WERI-Rb-1 (cell line): ENCODE results near the gene TBC1D5.

ENCODE experiments used
- DNase-seq: peaks from one replicate; pipeline ENCODE4 v3.0.0-alpha.2; 2020
- H3K27ac ChIP-seq: fragments of 250-450 bp; sonication (Bioruptor Pico); 2 replicates; pipeline ENCODE4 v1.5.1; 2020; ENCODE audit warnings: mild to moderate bottlenecking, moderate library complexity
- H3K27me3 ChIP-seq: fragments of 250-450 bp; sonication (Bioruptor Pico); 2 replicates; pipeline ENCODE4 v1.5.1; 2021; ENCODE audit warnings: mild to moderate bottlenecking, low read depth, moderate library complexity; ENCODE audit not compliant: insufficient read depth, severe bottlenecking
- H3K36me3 ChIP-seq: fragments of 250-450 bp; sonication (Bioruptor Pico); 2 replicates; pipeline ENCODE4 v1.5.1; 2020; ENCODE audit warnings: mild to moderate bottlenecking, moderate library complexity
- H3K4me3 ChIP-seq: 2 replicates; pipeline ENCODE4 v1.5.1; 2011; ENCODE audit warnings: low read depth, mild to moderate bottlenecking, control low read depth, low read length
- H3K9me3 ChIP-seq: fragments of 250-450 bp; sonication (Bioruptor Pico); 2 replicates; pipeline ENCODE4 v1.5.1; 2021; ENCODE audit warnings: mild to moderate bottlenecking, moderate library complexity; ENCODE audit not compliant: severe bottlenecking
- TF ChIP-seq, protein P1 (sequence below): IDR thresholded peaks from 2 replicates; pipeline ENCODE4 v1.5.1; 2011; ENCODE audit warnings: low read depth, mild to moderate bottlenecking, control low read depth, inconsistent platforms, low read length

Gene TBC1D5

DNA sequence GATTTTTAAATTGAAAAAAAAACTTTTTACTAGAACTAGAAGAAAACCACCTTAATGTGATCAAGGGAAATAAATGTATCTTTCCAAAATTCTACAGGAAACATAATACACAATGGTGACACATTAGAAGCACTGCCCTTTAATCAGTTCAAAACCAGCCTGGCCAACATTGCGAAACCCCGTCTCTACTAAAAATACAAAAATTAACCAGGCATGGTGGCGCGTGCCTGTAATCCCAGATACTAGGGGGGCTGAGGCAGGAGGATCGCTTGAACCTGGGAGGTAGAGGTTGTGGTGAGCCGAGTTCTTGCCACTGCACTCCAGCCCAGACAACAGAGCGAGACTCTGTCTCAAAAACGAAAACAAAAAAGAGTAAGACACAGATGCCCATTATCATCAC is 134.5 kb downstream of the TBC1D5 start:
- TF ChIP-seq, protein P1, sequence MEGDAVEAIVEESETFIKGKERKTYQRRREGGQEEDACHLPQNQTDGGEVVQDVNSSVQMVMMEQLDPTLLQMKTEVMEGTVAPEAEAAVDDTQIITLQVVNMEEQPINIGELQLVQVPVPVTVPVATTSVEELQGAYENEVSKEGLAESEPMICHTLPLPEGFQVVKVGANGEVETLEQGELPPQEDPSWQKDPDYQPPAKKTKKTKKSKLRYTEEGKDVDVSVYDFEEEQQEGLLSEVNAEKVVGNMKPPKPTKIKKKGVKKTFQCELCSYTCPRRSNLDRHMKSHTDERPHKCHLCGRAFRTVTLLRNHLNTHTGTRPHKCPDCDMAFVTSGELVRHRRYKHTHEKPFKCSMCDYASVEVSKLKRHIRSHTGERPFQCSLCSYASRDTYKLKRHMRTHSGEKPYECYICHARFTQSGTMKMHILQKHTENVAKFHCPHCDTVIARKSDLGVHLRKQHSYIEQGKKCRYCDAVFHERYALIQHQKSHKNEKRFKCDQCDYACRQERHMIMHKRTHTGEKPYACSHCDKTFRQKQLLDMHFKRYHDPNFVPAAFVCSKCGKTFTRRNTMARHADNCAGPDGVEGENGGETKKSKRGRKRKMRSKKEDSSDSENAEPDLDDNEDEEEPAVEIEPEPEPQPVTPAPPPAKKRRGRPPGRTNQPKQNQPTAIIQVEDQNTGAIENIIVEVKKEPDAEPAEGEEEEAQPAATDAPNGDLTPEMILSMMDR, result no peak
- no peak for DNase-seq
- Histone ChIP-seq H3K9me3 (no peaks in the 10 kb centered on the region), H3K27me3 (no peaks in the 10 kb centered on the region), H3K27ac (no peak overlapping the region), H3K4me3 (no peak overlapping the region), H3K36me3 (no peaks in the 10 kb centered on the region)

DNA sequence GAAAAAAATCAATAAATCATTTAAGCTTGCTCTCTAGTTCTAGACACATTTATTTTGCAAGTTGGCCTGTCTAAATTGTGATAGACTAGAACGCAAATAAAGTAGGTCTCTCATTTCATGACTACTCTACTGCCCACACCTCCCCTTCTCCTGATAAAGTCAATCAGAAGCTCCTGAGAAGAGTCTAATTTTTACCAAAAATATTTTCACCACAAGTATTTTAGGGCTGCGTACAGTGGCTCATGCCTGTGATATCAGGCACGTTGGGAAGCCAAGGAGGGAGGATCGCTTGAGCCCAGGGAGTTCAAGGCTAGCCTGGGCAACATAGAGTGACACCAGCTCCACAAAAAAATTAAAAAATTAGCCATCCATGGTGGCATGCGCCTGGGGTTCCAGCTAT is 136.5 kb downstream of the TBC1D5 start:
- TF ChIP-seq, protein P1, result no peak
- Histone ChIP-seq H3K4me3 (no peak overlapping the region), H3K36me3 (no peaks in the 10 kb centered on the region), H3K9me3 (no peaks in the 10 kb centered on the region), H3K27me3 (no peaks in the 10 kb centered on the region), H3K27ac (no peak overlapping the region)
- no peak for DNase-seq

DNA sequence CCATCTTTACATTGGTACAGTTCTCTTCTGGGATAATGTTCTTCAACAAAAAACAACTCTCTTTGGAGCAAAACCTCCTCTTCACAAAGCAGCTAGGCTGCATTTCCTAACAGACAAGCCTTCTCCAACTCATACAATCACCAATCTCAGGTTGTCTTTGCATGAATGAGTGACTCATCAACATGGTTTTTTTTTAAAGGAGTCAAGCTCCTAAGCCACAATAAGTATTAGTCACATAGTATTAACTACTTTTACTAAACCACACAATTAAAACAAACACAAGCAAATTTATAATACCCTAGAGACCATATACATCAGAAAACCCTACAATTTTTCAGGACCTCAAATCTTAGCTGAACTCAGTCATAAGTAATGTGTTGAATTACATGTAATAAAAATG is 137.4 kb downstream of the TBC1D5 start:
- Histone ChIP-seq H3K27ac (no peak overlapping the region), H3K36me3 (no peaks in the 10 kb centered on the region), H3K4me3 (no peak overlapping the region), H3K27me3 (no peaks in the 10 kb centered on the region), H3K9me3 (no peaks in the 10 kb centered on the region)
- TF ChIP-seq, protein P1, result no peak
- no peak for DNase-seq

DNA sequence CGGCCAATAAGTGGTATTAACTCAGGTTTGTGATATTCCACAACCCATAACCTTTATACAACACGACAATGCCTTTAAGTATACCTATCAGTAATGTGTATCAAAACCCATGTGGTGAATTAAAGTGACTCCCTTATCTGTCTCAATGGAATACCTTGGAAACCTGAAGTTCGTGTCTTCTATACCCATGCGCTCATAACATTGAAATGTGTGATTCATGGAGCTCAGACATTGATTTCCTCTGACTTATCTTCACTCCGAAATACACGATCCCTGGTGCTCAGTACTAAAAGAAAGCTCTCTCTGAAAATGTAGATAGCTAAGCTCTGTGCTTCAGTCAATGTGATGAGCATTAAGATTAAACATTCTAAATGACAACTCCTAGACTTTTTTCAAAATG is 140.3 kb downstream of the TBC1D5 start:
- no peak for DNase-seq
- H3K36me3 ChIP-seq, result no peaks in the 10 kb centered on the region
- H3K9me3 ChIP-seq, result no peaks in the 10 kb centered on the region
- TF ChIP-seq, protein P1, result no peak
- no peaks in the 10 kb centered on the region for H3K27me3 ChIP-seq
- H3K27ac ChIP-seq, result no peak overlapping the region
- no peak overlapping the region for H3K4me3 ChIP-seq

DNA sequence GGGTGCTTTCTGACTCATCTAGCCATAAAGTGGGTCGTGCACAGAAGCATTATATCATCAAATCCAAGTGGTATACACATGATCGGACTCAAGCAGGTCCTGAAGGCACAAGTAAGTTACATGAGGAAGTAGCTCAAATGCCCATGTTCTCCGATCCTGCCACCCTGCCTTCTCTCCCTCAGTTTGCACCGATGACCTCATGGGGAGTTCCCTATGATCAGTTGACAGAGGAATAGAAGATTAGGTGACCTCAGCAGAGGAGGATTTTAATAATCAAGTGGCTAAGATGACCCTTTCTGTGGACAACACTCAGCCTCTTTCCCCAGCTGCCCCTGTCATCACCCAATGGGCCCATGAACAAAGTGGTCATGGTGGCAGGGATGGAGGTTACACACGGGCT is 149.5 kb downstream of the TBC1D5 start:
- TF ChIP-seq, protein P1, result no peak
- Histone ChIP-seq H3K36me3 (no peaks in the 10 kb centered on the region), H3K27ac (no peak overlapping the region)

DNA sequence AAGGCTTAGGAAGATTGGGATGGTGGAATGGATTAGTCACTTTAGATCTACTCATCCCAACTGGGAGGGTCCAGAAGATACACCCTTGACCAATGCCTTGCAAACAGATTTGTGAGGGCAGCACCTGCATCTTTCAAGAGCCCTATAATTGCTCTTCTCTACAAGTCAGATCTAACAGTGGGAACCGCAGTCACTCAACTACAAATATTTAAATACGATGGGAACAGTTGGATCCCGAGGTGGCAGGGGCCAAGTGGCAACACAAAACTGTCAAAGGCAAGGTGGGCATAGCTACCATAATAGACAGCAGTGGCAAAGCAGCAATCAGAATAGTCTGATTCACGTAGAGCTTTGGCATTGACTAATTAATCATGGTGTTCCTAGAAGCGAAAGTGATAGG is 152.0 kb downstream of the TBC1D5 start:
- TF ChIP-seq, protein P1, result no peak
- Histone ChIP-seq H3K27ac (no peak overlapping the region), H3K9me3 (peaks cover 7% of the 10 kb centered on the region)

More for the DNA sequence above, 149.5 kb downstream of the TBC1D5 start:
- no peaks in the 10 kb centered on the region for H3K27me3 ChIP-seq
- no peak for DNase-seq
- H3K9me3 ChIP-seq, result peaks cover 7% of the 10 kb centered on the region
- H3K4me3 ChIP-seq, result no peak overlapping the region

More for the DNA sequence above, 152.0 kb downstream of the TBC1D5 start:
- no peak overlapping the region for H3K4me3 ChIP-seq
- no peak for DNase-seq
- no peaks in the 10 kb centered on the region for H3K27me3 ChIP-seq
- H3K36me3 ChIP-seq, result no peaks in the 10 kb centered on the region
